Mesendoderm (in vitro differentiated cells): Measurements from ENCODE around the gene FKBP14.
A peak's percentile ranks its signal among the peaks of the same experiment; 100 is the strongest.

Experiments used
- DNase-seq: peaks from one replicate; pipeline ENCODE4 v3.0.0; 2013
- H2AK5ac ChIP-seq: 2 replicates; pipeline ENCODE4 v1.6.1; 2013; ENCODE audit warnings: low read length, inconsistent platforms
- H2BK120ac ChIP-seq: 2 replicates; pipeline ENCODE4 v1.6.1; 2013; ENCODE audit warnings: low read depth, mild to moderate bottlenecking, low read length, moderate library complexity, mixed read lengths
- H2BK15ac ChIP-seq: replicated peaks from 2 replicates; pipeline ENCODE4 v1.6.1; 2013; ENCODE audit warnings: low read depth, mild to moderate bottlenecking, moderate library complexity
- H2BK5ac ChIP-seq: 2 replicates; pipeline ENCODE4 v1.6.1; 2013; ENCODE audit warnings: low read length, inconsistent platforms
- H3K18ac ChIP-seq: 2 replicates; pipeline ENCODE4 v1.6.1; 2013; ENCODE audit warnings: mild to moderate bottlenecking, low read length, mixed read lengths
- H3K23ac ChIP-seq: one replicate; pipeline ENCODE4 v1.6.1; 2013; ENCODE audit warnings: low read length
- H3K27ac ChIP-seq: 2 replicates; pipeline ENCODE4 v1.5.1; 2013; ENCODE audit warnings: low read depth, mild to moderate bottlenecking, inconsistent platforms, low read length, moderate library complexity
- H3K27me3 ChIP-seq: 2 replicates; pipeline ENCODE4 v1.6.1; 2013; ENCODE audit warnings: low read length, control low read depth, mild to moderate bottlenecking, inconsistent platforms; ENCODE audit not compliant: insufficient read depth, poor library complexity
- H3K36me3 ChIP-seq: 2 replicates; pipeline ENCODE4 v1.6.1; 2013; ENCODE audit warnings: low read length, inconsistent platforms; ENCODE audit not compliant: control insufficient read depth, insufficient read depth
- H3K4ac ChIP-seq: one replicate; pipeline ENCODE4 v1.6.1; 2013; ENCODE audit warnings: low read depth, mild to moderate bottlenecking, low read length, moderate library complexity
- H3K4me1 ChIP-seq: 2 replicates; pipeline ENCODE4 v1.6.1; 2013; ENCODE audit warnings: low read depth, low read length, inconsistent platforms; ENCODE audit not compliant: control insufficient read depth
- H3K4me2 ChIP-seq: 2 replicates; pipeline ENCODE4 v1.6.1; 2013; ENCODE audit warnings: low read length
- H3K4me3 ChIP-seq: 2 replicates; pipeline ENCODE4 v1.5.1; 2013; ENCODE audit warnings: mild to moderate bottlenecking, low read length
- H3K56ac ChIP-seq: one replicate; pipeline ENCODE4 v1.6.1; 2013; ENCODE audit warnings: low read length
- H3K79me1 ChIP-seq: 2 replicates; pipeline ENCODE4 v1.6.1; 2013; ENCODE audit warnings: low read length, inconsistent platforms
- H3K79me2 ChIP-seq: 2 replicates; pipeline ENCODE4 v1.6.1; 2013; ENCODE audit warnings: mild to moderate bottlenecking, low read length; ENCODE audit not compliant: control insufficient read depth, insufficient read depth
- H3K9ac ChIP-seq: 2 replicates; pipeline ENCODE4 v1.6.1; 2013; ENCODE audit warnings: low read length, inconsistent platforms
- H4K5ac ChIP-seq: one replicate; pipeline ENCODE4 v1.6.1; 2013; ENCODE audit warnings: low read length
- H4K8ac ChIP-seq: one replicate; pipeline ENCODE4 v1.6.1; 2013; ENCODE audit warnings: low read depth, mild to moderate bottlenecking, control low read depth, low read length, moderate library complexity
- WGBS: extraction: QIAGEN DNeasy Blood & Tissue Kit; methylation state at CpG from one replicate; pipeline ENCODE4 v1.1.7; 2013; ENCODE audit warnings: low lambda C conversion rate, missing lambda C conversion rate; ENCODE audit not compliant: insufficient coverage; ENCODE audit errors: extremely low coverage; 5-methylcytosine and 5-hydroxymethylcytosine counted together

The FKBP14 gene

GRCh38 chr7:30032310-30033125, 6.0 kb upstream of the FKBP14 start:
- Histone ChIP-seq H3K18ac (no peak overlapping the region), H3K56ac (no peak overlapping the region), H3K27ac (no peak overlapping the region), H3K4ac (no peak overlapping the region), H3K79me1 (peaks cover 21% of the 10 kb centered on the region), H3K23ac (no peak overlapping the region), H3K4me1 (peaks cover 8% of the 10 kb centered on the region), H4K8ac (no peak overlapping the region), H2BK120ac (no peak overlapping the region), H3K9ac (no peak overlapping the region), H4K5ac (no peak overlapping the region), H2BK5ac (no peak overlapping the region), H3K4me3 (no peak overlapping the region), H2BK15ac (no peak overlapping the region), H2AK5ac (no peak overlapping the region), H3K27me3 (no peaks in the 10 kb centered on the region), H3K36me3 (peaks cover 2% of the 10 kb centered on the region), H3K79me2 (peaks cover 43% of the 10 kb centered on the region), H3K4me2 (no peak overlapping the region)
- DNase-seq, result no peak
- no CpG with 5 or more reads among the region's 4 CpGs for WGBS

GRCh38 chr7:30029696-30030095, 3.2 kb upstream of the FKBP14 start:
- Histone ChIP-seq H3K36me3 (peaks cover 2% of the 10 kb centered on the region), H3K79me2 (peaks cover 51% of the 10 kb centered on the region), H2BK5ac (no peak overlapping the region), H3K27ac (no peak overlapping the region), H4K8ac (no peak overlapping the region), H2AK5ac (no peak overlapping the region), H3K4me3 (no peak overlapping the region), H4K5ac (no peak overlapping the region), H3K18ac (no peak overlapping the region), H3K9ac (peak overlapping the region; percentile 10), H3K4me2 (peak overlapping the region; percentile 86), H3K23ac (no peak overlapping the region), H3K4me1 (peaks cover 13% of the 10 kb centered on the region), H3K4ac (no peak overlapping the region), H3K79me1 (peaks cover 22% of the 10 kb centered on the region), H3K27me3 (no peaks in the 10 kb centered on the region), H2BK120ac (no peak overlapping the region), H2BK15ac (no peak overlapping the region), H3K56ac (no peak overlapping the region)
- no peak for DNase-seq
- WGBS, result no CpG with 5 or more reads among the region's 6 CpGs

DNA sequence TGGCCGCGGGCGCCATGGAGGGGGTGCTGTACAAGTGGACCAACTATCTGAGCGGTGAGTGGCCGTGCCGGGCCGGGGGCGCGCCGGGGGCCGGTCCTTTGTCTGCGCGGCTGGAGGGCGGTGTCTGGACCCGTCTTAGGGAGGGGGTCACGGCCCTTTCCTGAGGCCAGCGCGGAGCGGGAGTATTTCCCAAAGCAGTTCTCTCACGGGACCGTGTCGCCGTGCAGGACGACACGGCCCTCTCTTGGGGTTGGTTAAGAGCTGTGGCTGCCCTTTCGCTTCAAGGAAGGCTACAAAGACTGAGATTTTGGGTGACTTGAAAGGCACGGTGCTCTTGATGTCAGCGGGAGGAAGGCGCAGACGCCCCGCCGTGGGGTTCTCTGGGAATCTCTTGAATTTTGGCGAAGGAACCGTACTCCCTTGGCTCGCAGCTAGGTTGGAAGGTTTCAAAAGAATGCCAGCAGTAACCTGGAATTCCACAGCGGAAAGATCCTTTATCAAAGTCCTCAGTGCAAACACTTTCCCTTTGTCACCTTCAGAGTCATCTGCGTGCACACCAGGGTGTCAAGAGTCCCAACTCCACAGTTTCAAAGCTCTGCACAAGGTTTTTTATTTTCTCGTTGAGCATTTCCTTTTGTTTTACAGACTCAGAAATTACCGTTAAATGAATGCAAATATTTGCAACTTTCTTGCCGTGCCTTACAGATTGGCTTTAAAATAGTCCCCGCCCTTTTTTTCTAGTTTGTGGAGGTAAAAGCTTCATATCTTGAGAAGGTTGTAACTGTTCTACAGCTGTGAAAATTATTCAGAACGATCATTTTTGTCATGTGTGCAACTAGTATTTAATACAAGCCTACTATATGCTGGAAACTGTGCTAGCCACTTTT, 2.5 kb upstream of the FKBP14 start:
- Histone ChIP-seq H3K56ac (peak overlapping the region; percentile 89), H3K18ac (peak overlapping the region; percentile 88), H3K4me1 (peaks cover 13% of the 10 kb centered on the region), H3K9ac (peak overlapping the region; percentile 94), H3K4ac (peak overlapping the region; percentile 18), H4K5ac (no peak overlapping the region), H2BK15ac (no peak overlapping the region), H3K36me3 (peaks cover 2% of the 10 kb centered on the region), H3K27me3 (no peaks in the 10 kb centered on the region), H3K27ac (peak overlapping the region; percentile 96), H3K23ac (no peak overlapping the region), H4K8ac (no peak overlapping the region), H3K4me3 (peak overlapping the region; percentile 98), H2BK120ac (no peak overlapping the region), H2BK5ac (peak overlapping the region; percentile 32), H2AK5ac (no peak overlapping the region), H3K79me1 (peaks cover 21% of the 10 kb centered on the region), H3K4me2 (peak overlapping the region; percentile 86), H3K79me2 (peaks cover 54% of the 10 kb centered on the region)
- no CpG with 5 or more reads among the region's 42 CpGs for WGBS
- DNase-seq, result peak; percentile 87

DNA sequence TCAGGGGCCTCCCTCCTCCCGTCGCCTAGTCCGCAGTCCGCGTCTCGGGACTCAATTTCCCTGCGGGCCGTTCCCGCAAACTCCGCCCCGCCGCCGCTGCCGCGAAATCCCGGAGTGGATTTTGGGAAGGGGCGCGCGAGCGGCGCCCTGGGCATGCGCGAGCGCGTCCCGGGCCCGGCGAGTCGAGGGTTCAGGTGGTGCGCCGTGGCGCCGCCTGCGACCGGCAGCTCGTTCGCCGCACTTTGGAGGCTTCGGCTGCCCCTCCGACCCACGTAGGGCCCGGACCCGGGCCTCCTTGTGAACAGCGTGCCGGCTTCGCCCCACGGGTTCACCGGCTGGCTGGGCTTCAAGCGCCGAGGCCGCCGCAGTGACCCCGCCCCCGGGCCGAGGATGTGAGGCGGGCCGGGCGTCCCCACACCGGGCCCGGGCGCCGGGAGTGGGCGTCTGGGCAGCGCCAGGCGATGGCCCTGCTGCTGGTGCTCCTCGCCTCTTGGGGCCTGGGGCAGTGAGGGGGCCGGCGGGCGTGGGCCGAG, 1.8 kb upstream of the FKBP14 start, which contains the start of gene PLEKHA8:
PLEKHA8 (plus strand) TSS at position 197 of the 533 bp plus-strand sequence. CDS start 351 bp downstream, outside the sequence.
- Histone ChIP-seq H3K27ac (peak within 1 kb of the TSS; percentile 96), H4K8ac (peak within 1 kb of the TSS; percentile 65), H3K79me2 (peaks cover 61% of the 10 kb centered on the region), H2BK120ac (no peak within 1 kb of the TSS), H2BK15ac (no peak within 1 kb of the TSS), H3K79me1 (peaks cover 27% of the 10 kb centered on the region), H3K23ac (no peak within 1 kb of the TSS), H2BK5ac (peak within 1 kb of the TSS; percentile 76), H3K18ac (peak within 1 kb of the TSS; percentile 88), H3K9ac (peak within 1 kb of the TSS; percentile 94), H3K4me3 (peak within 1 kb of the TSS; percentile 98), H3K27me3 (no peaks in the 10 kb centered on the region), H3K4ac (peak within 1 kb of the TSS; percentile 18), H3K56ac (peak within 1 kb of the TSS; percentile 89), H4K5ac (no peak within 1 kb of the TSS), H2AK5ac (no peak within 1 kb of the TSS), H3K4me2 (peak within 1 kb of the TSS; percentile 95), H3K4me1 (peaks cover 15% of the 10 kb centered on the region), H3K36me3 (peaks cover 2% of the 10 kb centered on the region)
- DNase-seq, result peak; percentile 95
- WGBS, result no CpG with 5 or more reads among the region's 70 CpGs

DNA sequence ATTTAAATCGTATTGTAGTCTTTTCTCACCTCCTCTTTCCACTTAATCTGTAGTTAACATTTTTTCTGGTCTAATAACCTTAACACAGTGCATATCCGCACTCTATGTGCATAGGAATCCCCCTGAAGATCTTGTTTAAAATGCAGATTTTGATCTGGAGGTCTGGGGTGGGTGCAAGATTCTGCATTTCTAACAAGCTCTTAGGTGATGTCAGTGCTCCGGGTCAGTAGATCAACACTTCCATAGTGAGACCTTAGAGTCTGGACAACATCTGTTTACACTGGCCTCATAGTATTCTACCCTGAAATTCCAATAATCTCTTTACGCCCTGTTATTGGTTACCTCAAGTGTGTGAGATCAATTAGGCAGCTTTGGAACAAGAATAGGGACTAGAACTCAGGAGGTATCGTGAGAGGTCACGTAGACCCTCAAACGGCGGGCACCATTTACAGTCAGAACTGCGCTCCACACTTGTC, 1.3 kb upstream of the FKBP14 start:
- peak overlapping the region; percentile 35 for H3K18ac ChIP-seq
- H2BK120ac ChIP-seq, result no peak overlapping the region
- H4K5ac ChIP-seq, result no peak overlapping the region
- peak overlapping the region; percentile 75 for H3K9ac ChIP-seq
- H2AK5ac ChIP-seq, result no peak overlapping the region
- peak overlapping the region; percentile 87 for H3K56ac ChIP-seq
- H3K23ac ChIP-seq, result no peak overlapping the region
- H3K4me3 ChIP-seq, result peak overlapping the region; percentile 66
- H2BK5ac ChIP-seq, result peak overlapping the region; percentile 76
- DNase-seq, result no peak
- no peaks in the 10 kb centered on the region for H3K27me3 ChIP-seq
- no peak overlapping the region for H4K8ac ChIP-seq
- peak overlapping the region; percentile 77 for H3K27ac ChIP-seq
- no CpG with 5 or more reads among the region's 9 CpGs for WGBS
- peaks cover 62% of the 10 kb centered on the region for H3K79me2 ChIP-seq
- H2BK15ac ChIP-seq, result no peak overlapping the region
- H3K79me1 ChIP-seq, result peaks cover 29% of the 10 kb centered on the region
- peaks cover 15% of the 10 kb centered on the region for H3K4me1 ChIP-seq
- no peak overlapping the region for H3K4ac ChIP-seq
- H3K36me3 ChIP-seq, result peaks cover 1% of the 10 kb centered on the region
- H3K4me2 ChIP-seq, result peak overlapping the region; percentile 95
